HFF-Myc (cell line): ENCODE data around the gene SLIT3.

Experiments
- DNase-seq: peaks from one replicate; pipeline ENCODE4 v3.0.0-alpha.2; 2011; ENCODE audit warnings: low read depth; ENCODE audit errors: extremely low read depth
- H3K4me3 ChIP-seq: replicated peaks from 2 replicates; pipeline ENCODE4 v1.5.1; 2011; ENCODE audit warnings: low read depth, mild to moderate bottlenecking, control low read depth, low read length
- TF ChIP-seq, protein P1 (sequence below): IDR thresholded peaks from 2 replicates; pipeline ENCODE4 v1.5.1; 2012; ENCODE audit warnings: mild to moderate bottlenecking, low read depth, low read length, control low read depth; ENCODE audit errors: missing control alignments

The SLIT3 gene

DNA sequence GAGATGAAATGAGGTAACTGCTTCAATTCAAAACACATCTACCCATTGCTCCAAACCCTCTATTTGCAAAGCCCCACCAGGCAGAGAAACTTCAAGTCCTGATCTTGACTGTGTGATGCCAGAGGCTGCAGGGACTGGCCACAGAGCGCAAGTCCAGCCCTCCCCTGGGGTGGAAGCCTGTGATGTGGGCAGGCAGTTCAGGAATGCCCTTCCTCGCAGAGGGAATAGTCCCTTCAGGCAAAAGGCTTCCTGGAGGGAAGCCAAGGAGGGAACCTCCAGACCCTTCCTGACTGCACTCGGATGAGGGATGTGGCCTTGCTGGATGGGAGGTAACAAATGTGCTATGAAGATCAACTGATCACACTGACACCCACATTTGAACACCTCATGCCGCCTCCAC, 131.2 kb downstream of the SLIT3 start:
- DNase-seq: no peak
- TF ChIP-seq, protein P1, sequence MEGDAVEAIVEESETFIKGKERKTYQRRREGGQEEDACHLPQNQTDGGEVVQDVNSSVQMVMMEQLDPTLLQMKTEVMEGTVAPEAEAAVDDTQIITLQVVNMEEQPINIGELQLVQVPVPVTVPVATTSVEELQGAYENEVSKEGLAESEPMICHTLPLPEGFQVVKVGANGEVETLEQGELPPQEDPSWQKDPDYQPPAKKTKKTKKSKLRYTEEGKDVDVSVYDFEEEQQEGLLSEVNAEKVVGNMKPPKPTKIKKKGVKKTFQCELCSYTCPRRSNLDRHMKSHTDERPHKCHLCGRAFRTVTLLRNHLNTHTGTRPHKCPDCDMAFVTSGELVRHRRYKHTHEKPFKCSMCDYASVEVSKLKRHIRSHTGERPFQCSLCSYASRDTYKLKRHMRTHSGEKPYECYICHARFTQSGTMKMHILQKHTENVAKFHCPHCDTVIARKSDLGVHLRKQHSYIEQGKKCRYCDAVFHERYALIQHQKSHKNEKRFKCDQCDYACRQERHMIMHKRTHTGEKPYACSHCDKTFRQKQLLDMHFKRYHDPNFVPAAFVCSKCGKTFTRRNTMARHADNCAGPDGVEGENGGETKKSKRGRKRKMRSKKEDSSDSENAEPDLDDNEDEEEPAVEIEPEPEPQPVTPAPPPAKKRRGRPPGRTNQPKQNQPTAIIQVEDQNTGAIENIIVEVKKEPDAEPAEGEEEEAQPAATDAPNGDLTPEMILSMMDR: no peak
- no peak overlapping the region for H3K4me3 ChIP-seq

- no peak overlapping the region for H3K4me3 ChIP-seq
- TF ChIP-seq, protein P1: no peak
- DNase-seq: no peak
These were observed 132.7 kb downstream of the SLIT3 start for GRCh38 chr5:169168280-169168679.

DNA sequence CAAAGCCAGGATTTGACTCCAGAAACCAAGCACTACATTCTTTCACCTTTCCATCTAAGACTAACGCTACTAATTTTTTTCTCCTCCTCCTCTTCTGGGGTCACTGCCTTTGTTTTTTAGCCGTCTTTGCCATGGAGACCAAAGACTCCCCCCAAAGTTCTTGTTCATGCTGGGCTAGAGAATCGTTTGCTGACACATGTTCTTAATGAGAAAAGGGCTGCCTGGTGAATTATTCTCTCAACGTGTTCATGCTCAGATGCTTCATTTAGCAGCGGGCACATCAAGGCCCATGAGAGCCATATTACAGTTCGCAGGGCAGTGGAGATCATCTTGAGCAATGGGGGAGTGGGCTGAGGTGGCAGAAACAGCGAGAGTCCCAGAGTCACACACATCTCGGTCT, 134.9 kb downstream of the SLIT3 start:
- no peak overlapping the region for H3K4me3 ChIP-seq
- no peak for DNase-seq
- TF ChIP-seq, protein P1: no peak

GRCh38 chr5:169165052-169165451, 135.9 kb downstream of the SLIT3 start:
- TF ChIP-seq, protein P1: no peak
- DNase-seq: no peak
- no peak overlapping the region for H3K4me3 ChIP-seq

DNA sequence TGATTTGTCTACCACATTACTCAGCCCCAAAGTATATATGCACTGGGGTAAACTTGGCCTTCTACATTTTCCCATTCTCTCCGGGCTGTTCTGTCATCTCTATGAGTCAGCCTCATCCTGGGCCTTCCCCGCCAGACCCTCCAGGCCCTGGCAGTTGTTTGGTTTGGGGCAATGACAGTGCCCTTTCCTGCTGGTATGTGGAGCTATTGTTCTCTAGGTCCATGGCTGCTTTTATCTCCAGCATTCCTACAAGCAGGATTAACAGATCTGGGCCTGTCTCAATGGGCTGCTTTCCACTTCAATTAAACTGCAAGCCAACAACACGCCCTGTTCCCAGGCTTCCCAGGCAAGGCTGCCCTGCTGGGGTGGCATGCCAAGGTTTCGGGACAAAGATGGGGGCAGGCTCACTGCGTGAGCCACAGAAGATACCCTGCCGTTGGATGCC, 136.4 kb downstream of the SLIT3 start:
- TF ChIP-seq, protein P1: no peak
- no peak overlapping the region for H3K4me3 ChIP-seq
- DNase-seq: no peak

- TF ChIP-seq, protein P1: no peak
- H3K4me3 ChIP-seq: no peak overlapping the region
- DNase-seq: peak; percentile 71
These were observed 138.5 kb downstream of the SLIT3 start for GRCh38 chr5:169162407-169162806.

DNA sequence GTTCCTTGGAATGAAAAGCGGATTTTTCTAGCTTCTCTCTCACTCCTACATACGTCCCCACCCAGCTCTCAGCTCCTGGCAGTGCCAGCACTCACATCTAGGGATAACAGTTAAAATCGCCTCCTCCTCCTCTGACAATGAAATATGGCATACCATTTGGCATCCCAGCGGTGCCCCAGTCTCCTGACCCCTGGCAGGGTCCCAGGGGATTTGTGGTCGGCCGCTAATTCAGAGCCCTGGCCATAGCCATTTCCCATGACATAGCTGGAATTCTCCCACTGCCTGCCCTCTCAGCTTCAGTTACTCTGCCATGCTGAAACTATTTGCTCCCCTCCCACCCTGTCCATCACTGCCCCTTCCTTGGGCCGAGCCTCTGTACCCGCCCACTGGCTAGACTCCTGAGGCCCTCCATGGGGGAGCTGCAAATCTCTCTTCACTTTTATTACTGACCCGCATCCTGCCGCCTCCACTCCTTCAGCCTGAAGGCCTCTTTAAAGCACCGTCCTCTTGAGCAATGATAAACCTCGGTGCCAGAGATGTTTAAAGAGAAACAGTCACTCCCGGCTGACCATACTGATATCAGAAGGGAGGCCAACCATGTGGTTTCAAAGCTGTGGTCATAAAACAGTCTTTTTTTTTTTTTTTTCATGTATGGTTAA, 139.8 kb downstream of the SLIT3 start:
- no peak overlapping the region for H3K4me3 ChIP-seq
- TF ChIP-seq, protein P1: no peak
- peak; percentile 63 for DNase-seq
